Measurements from ENCODE around the gene ANKRD28.
"Not testable (repeated sequence)": the region's sequence is repeated elsewhere in the genome, so short reads cannot be mapped to it uniquely, and the experiment has no call there.

Gene ANKRD28

GRCh38 chr3:15774931-15775560, 22.7 kb downstream of the ANKRD28 start:
- not testable (repeated sequence) for DNase-seq (ENCODE audit: low read depth in 2 of 2)

GRCh38 chr3:15771444-15771843, 26.3 kb downstream of the ANKRD28 start:
- DNase-seq (ENCODE audit: low read depth in 2 of 2): no peak

GRCh38 chr3:15769256-15769915, 28.4 kb downstream of the ANKRD28 start:
- no peak for DNase-seq (ENCODE audit: low read depth in 2 of 2)

GRCh38 chr3:15768421-15769255, 29.1 kb downstream of the ANKRD28 start:
- peak; percentile 95 to 96 for DNase-seq (ENCODE audit: low read depth in 2 of 2)

GRCh38 chr3:15766406-15766805, 31.4 kb downstream of the ANKRD28 start:
- DNase-seq (ENCODE audit: low read depth in 2 of 2): no peak

GRCh38 chr3:15758295-15758694, 39.5 kb downstream of the ANKRD28 start:
- no peak for DNase-seq (ENCODE audit: low read depth in 2 of 2)

- no peak for DNase-seq (ENCODE audit: low read depth in 2 of 2)
These were observed 40.0 kb downstream of the ANKRD28 start for GRCh38 chr3:15757824-15758223.

GRCh38 chr3:15756505-15756904, 41.3 kb downstream of the ANKRD28 start:
- no peak for DNase-seq (ENCODE audit: low read depth in 2 of 2)

- DNase-seq (ENCODE audit: low read depth in 2 of 2): no peak
These were observed 42.0 kb downstream of the ANKRD28 start for GRCh38 chr3:15755780-15756179.

GRCh38 chr3:15755181-15755580, 42.6 kb downstream of the ANKRD28 start:
- no peak for DNase-seq (ENCODE audit: low read depth in 2 of 2)

GRCh38 chr3:15754047-15754446, 43.7 kb downstream of the ANKRD28 start:
- no peak for DNase-seq (ENCODE audit: low read depth in 2 of 2)

GRCh38 chr3:15753056-15753710, 44.6 kb downstream of the ANKRD28 start:
- no peak for DNase-seq (ENCODE audit: low read depth in 2 of 2)

GRCh38 chr3:15750879-15751278, 46.9 kb downstream of the ANKRD28 start:
- no peak for DNase-seq (ENCODE audit: low read depth in 2 of 2)

- no peak for DNase-seq (ENCODE audit: low read depth in 2 of 2)
These were observed 47.6 kb downstream of the ANKRD28 start for GRCh38 chr3:15750143-15750542.

- not testable (repeated sequence) for DNase-seq (ENCODE audit: low read depth in 2 of 2)
These were observed 51.9 kb downstream of the ANKRD28 start for GRCh38 chr3:15745896-15746295.

GRCh38 chr3:15744176-15744575, 53.6 kb downstream of the ANKRD28 start:
- DNase-seq (ENCODE audit: low read depth in 2 of 2): no peak

- no peak for DNase-seq (ENCODE audit: low read depth in 2 of 2)
These were observed 54.2 kb downstream of the ANKRD28 start for GRCh38 chr3:15743587-15744009.

GRCh38 chr3:15742236-15742635, 55.5 kb downstream of the ANKRD28 start:
- not testable (repeated sequence) for DNase-seq (ENCODE audit: low read depth in 2 of 2)

GRCh38 chr3:15738616-15739005, 59.2 kb downstream of the ANKRD28 start:
- DNase-seq (ENCODE audit: low read depth in 2 of 2): not testable (repeated sequence)

- no peak for DNase-seq (ENCODE audit: low read depth in 2 of 2)
These were observed 66.8 kb downstream of the ANKRD28 start for GRCh38 chr3:15731024-15731423.

GRCh38 chr3:15728766-15729165, 69.0 kb downstream of the ANKRD28 start:
- no peak for DNase-seq (ENCODE audit: low read depth in 2 of 2)

GRCh38 chr3:15726881-15727280, 70.9 kb downstream of the ANKRD28 start:
- DNase-seq (ENCODE audit: low read depth in 2 of 2): no peak

Data from fibroblast of skin of left quadriceps (primary cell).